IMR-90 (cell line): ENCODE data around the gene NKD1.

ENCODE experiments used
- BHLHE40 ChIP-seq: fragments of 150-350 bp; IDR thresholded peaks from 2 replicates; pipeline ENCODE4 v1.6.1; 2016; ENCODE audit warnings: mild to moderate bottlenecking, low read depth, low read length
- CEBPB ChIP-seq: IDR thresholded peaks from 2 replicates; pipeline ENCODE4 v1.6.1; 2012; ENCODE audit warnings: low read depth, low read length, improper control_type of control experiment
- CHD1 ChIP-seq: IDR thresholded peaks from 2 replicates; pipeline ENCODE4 v1.6.1; 2012; ENCODE audit warnings: low read depth, low read length, improper control_type of control experiment
- POLR2A ChIP-seq: IDR thresholded peaks from 2 replicates; pipeline ENCODE4 v1.6.1; 2012; ENCODE audit warnings: mild to moderate bottlenecking, low read depth, low read length
- TF ChIP-seq, protein P1 (sequence below): conservative IDR thresholded peaks from 2 replicates; pipeline ENCODE4 v1.5.1; 2012; ENCODE audit warnings: mild to moderate bottlenecking, low read depth, low read length, improper control_type of control experiment
- TF ChIP-seq, protein P2 (sequence below): fragments of 150-350 bp; IDR thresholded peaks from 2 replicates; pipeline ENCODE4 v1.6.1; 2016; ENCODE audit warnings: low read depth, mild to moderate bottlenecking, low read length, moderate library complexity, borderline replicate concordance

DNA sequence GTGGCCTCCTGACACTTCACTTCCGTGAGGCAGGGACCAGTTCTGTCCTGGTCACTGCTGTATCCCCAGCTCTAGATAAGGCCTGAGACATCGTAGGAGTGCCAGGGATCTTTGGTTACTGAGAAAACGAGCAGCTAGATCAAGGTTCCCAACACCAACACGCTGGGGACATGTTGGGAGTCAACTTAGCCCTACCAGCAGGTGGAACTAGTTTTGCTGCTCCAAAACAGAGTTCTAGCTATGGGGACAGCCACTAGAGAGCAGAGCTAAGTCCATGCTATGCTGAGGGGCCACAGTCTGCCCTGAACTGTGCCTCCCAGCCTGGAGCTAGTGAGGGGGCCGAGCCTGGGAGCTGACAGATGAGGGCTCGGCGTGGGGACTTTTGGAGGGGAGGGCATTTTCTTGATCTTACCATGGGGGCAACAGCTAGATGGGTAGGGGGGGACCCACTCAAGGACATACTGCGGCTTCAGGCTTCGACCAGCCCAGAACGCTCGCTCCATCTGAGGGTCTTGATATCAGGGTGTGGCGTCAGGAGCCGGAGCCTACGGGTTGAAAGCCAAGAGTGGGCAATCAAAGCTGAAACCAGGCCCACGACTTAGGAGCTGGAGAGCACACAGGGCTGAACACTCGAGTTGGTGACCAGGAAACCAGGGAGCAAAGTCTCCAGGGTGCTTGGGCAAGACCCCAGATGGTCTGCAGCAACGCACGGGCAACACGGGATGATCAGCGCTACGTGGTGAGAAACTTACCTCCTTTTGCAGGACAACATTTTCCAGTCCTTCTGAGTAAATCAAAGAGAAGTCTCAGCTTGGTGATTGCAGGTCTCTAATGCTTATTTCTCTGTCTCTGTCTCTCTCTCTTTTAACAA is 119.5 kb downstream of the NKD1 start:
- TF ChIP-seq, protein P1, sequence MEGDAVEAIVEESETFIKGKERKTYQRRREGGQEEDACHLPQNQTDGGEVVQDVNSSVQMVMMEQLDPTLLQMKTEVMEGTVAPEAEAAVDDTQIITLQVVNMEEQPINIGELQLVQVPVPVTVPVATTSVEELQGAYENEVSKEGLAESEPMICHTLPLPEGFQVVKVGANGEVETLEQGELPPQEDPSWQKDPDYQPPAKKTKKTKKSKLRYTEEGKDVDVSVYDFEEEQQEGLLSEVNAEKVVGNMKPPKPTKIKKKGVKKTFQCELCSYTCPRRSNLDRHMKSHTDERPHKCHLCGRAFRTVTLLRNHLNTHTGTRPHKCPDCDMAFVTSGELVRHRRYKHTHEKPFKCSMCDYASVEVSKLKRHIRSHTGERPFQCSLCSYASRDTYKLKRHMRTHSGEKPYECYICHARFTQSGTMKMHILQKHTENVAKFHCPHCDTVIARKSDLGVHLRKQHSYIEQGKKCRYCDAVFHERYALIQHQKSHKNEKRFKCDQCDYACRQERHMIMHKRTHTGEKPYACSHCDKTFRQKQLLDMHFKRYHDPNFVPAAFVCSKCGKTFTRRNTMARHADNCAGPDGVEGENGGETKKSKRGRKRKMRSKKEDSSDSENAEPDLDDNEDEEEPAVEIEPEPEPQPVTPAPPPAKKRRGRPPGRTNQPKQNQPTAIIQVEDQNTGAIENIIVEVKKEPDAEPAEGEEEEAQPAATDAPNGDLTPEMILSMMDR: no peak
- TF ChIP-seq CHD1: no peak
- TF ChIP-seq, protein P2, sequence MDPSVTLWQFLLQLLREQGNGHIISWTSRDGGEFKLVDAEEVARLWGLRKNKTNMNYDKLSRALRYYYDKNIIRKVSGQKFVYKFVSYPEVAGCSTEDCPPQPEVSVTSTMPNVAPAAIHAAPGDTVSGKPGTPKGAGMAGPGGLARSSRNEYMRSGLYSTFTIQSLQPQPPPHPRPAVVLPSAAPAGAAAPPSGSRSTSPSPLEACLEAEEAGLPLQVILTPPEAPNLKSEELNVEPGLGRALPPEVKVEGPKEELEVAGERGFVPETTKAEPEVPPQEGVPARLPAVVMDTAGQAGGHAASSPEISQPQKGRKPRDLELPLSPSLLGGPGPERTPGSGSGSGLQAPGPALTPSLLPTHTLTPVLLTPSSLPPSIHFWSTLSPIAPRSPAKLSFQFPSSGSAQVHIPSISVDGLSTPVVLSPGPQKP: no peak
- no peak for TF ChIP-seq POLR2A
- TF ChIP-seq CEBPB: no peak
- no peak for TF ChIP-seq BHLHE40
